Measurements from ENCODE around the gene RSL1D1. TPM values are rescaled to one million over a fixed set of nuclear protein-coding genes. Genes with fewer than 3 reads are reported as not detected.
A peak's percentile ranks its signal among the peaks of the same experiment; 100 is the strongest.

The RSL1D1 gene
- polyA plus RNA-seq, 3 donors = 46.1 to 182 (median 124) TPM

DNA sequence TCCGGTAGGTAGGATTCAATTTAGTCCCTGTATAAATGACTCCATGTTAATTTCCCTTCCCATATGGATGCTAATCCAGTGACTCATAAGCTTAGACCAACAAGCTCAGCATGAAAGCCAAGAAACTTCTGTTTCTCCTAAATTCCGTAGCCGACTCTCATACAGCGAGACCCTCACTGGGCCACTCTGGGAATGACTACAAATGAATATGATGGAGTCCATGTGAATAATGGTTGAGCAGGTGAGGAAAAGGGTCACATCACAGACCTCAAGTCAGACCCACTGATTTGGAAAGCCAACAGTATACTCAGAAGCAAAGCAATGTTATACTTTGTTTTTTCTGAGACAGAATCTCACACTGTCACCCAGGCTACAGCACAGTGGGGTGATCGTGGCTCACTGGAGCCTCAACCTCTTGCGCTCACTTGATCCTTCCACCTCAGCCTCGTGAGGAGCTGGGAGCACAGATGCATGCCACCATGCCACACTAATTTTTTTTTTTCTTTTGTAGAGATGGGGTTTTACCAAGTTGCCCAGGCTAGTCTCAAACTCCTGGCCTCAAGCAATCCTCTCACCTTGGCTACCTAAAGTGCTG lies 14.6 kb downstream of the RSL1D1 start:
- no peaks in the 10 kb centered on the region for H3K27me3 ChIP-seq (ENCODE audit: control insufficient read depth in 2 of 2, insufficient read depth in 2 of 2, low read length in 2 of 2)
- Mint-ChIP-seq H3K4me1 (peaks cover 19% of the 10 kb centered on the region), H3K4me3 (no peak overlapping the region), H3K27me3 (ENCODE audit: low read depth in 3 of 3) (no peaks in the 10 kb centered on the region), H3K36me3 (peaks cover 55 to 60% of the 10 kb centered on the region in 2 donors), H3K9me3 (no peaks in the 10 kb centered on the region), H3K27ac (no peak overlapping the region)
- DNase-seq = no peak
- no peak for TF ChIP-seq CTCF (IDR thresholded peaks at IDR 0.05)
- no peaks in the 10 kb centered on the region for H3K79me2 ChIP-seq (ENCODE audit: insufficient read depth, low read length)
- H4K20me1 ChIP-seq (ENCODE audit: insufficient read depth, low read length) = peaks cover 17% of the 10 kb centered on the region
- no peak overlapping the region for H3K4me2 ChIP-seq (replicated peaks; ENCODE audit: extremely low read depth, low read length, poor library complexity, severe bottlenecking)
- intact Hi-C loops (cut with micrococcal nuclease) = no loop called here
- no peak overlapping the region for H3K4me3 ChIP-seq (replicated peaks in 1 of 3; ENCODE audit: low read depth in 2 of 3, low read length in 3 of 3)
- WGBS (ENCODE audit: insufficient coverage) = 100% methylated on average over 1 of the region's 7 CpGs
- no peak overlapping the region for H3K9ac ChIP-seq (ENCODE audit: insufficient read depth, low read length, poor library complexity, severe bottlenecking)
- no peak overlapping the region for H3K27ac ChIP-seq (ENCODE audit: low read depth in 1 of 2, low read length in 2 of 2)
- H3K4me1 ChIP-seq (ENCODE audit: control insufficient read depth in 1 of 2, insufficient read depth in 2 of 2, low read length in 2 of 2) = peaks cover 13 to 18% of the 10 kb centered on the region in 2 donors
- no peak overlapping the region for H2AFZ ChIP-seq (ENCODE audit: insufficient read depth, low read depth, low read length, poor library complexity, severe bottlenecking)
- no peaks in the 10 kb centered on the region for H3K9me3 ChIP-seq (replicated peaks in 1 of 2; ENCODE audit: control insufficient read depth in 1 of 2, insufficient read depth in 1 of 2, low read length in 2 of 2)
- H3K36me3 ChIP-seq (replicated peaks in 1 of 2; ENCODE audit: control insufficient read depth in 1 of 2, insufficient read depth in 2 of 2, low read length in 2 of 2) = peaks cover 57 to 60% of the 10 kb centered on the region in 2 donors

- intact Hi-C loops (cut with micrococcal nuclease) = no loop called here
- no peak overlapping the region for H3K4me2 ChIP-seq (replicated peaks; ENCODE audit: extremely low read depth, low read length, poor library complexity, severe bottlenecking)
- H3K27ac Mint-ChIP-seq = peak overlapping the region in 2 of 7 donors; percentile 51 to 62
- H2AFZ ChIP-seq (ENCODE audit: insufficient read depth, low read depth, low read length, poor library complexity, severe bottlenecking) = no peak overlapping the region
- H3K27me3 Mint-ChIP-seq (ENCODE audit: low read depth in 3 of 3) = no peaks in the 10 kb centered on the region
- H3K9ac ChIP-seq (ENCODE audit: insufficient read depth, low read length, poor library complexity, severe bottlenecking) = no peak overlapping the region
- no peak overlapping the region for H3K4me3 Mint-ChIP-seq
- peaks cover 50 to 53% of the 10 kb centered on the region in 2 donors for H3K36me3 ChIP-seq (replicated peaks in 1 of 2; ENCODE audit: control insufficient read depth in 1 of 2, insufficient read depth in 2 of 2, low read length in 2 of 2)
- H3K4me1 Mint-ChIP-seq = peaks cover 19% of the 10 kb centered on the region
- no peak for TF ChIP-seq CTCF (IDR thresholded peaks at IDR 0.05)
- peaks cover 11% of the 10 kb centered on the region for H4K20me1 ChIP-seq (ENCODE audit: insufficient read depth, low read length)
- H3K27ac ChIP-seq (ENCODE audit: low read depth in 1 of 2, low read length in 2 of 2) = no peak overlapping the region
- no peaks in the 10 kb centered on the region for H3K9me3 Mint-ChIP-seq
- peaks cover 49 to 54% of the 10 kb centered on the region in 2 donors for H3K36me3 Mint-ChIP-seq
- H3K4me3 ChIP-seq (replicated peaks in 1 of 3; ENCODE audit: low read depth in 2 of 3, low read length in 3 of 3) = no peak overlapping the region
- DNase-seq = no peak
- peaks cover 13 to 18% of the 10 kb centered on the region in 2 donors for H3K4me1 ChIP-seq (ENCODE audit: control insufficient read depth in 1 of 2, insufficient read depth in 2 of 2, low read length in 2 of 2)
- H3K79me2 ChIP-seq (ENCODE audit: insufficient read depth, low read length) = no peaks in the 10 kb centered on the region
- WGBS (ENCODE audit: insufficient coverage) = 68% methylated on average over 5 of the region's 9 CpGs
- H3K27me3 ChIP-seq (ENCODE audit: control insufficient read depth in 2 of 2, insufficient read depth in 2 of 2, low read length in 2 of 2) = no peaks in the 10 kb centered on the region
- no peaks in the 10 kb centered on the region for H3K9me3 ChIP-seq (replicated peaks in 1 of 2; ENCODE audit: control insufficient read depth in 1 of 2, insufficient read depth in 1 of 2, low read length in 2 of 2)
Observed at GRCh38 chr16:11835891-11836649, 15.3 kb downstream of the RSL1D1 start.

All from CD14-positive monocyte (primary cell).